GM12874 (cell line): ENCODE results near the gene EXOC3.

ENCODE experiments used
- TF ChIP-seq, protein P1 (sequence below): IDR thresholded peaks from 2 replicates; pipeline ENCODE4 v1.5.1; 2011; ENCODE audit warnings: low read depth, mild to moderate bottlenecking, control low read depth, low read length, moderate library complexity; ENCODE audit not compliant: insufficient read depth

EXOC3 gene

DNA sequence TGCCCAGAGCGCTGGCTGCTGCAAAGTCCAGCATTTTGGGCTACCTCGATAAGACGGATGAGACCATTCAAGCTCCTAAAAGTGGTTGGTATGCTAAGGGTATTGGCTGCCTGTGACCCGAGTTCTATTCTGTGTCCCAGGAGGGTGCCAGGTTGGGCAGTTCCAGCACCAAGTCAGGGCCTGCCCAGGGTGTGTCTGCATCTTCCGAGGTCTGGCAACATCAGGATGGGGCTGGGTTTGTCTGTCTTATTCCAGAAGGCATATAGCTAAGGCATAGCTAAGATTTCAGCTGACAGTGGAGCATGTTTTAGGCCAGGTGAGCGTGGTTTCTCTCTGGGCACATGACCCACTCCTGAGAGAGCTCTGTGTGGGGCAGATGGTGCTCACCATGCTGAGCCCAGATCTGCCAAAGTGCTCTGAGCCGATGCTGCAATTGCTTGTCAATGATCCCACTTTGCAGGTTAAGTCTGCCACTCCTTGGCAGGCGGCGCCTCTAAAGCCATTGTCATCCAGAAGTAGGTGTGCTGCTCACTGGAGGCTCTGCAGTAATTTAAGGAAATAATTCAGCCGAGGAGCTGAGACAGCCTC, 73.5 kb downstream of the EXOC3 start:
- TF ChIP-seq, protein P1, sequence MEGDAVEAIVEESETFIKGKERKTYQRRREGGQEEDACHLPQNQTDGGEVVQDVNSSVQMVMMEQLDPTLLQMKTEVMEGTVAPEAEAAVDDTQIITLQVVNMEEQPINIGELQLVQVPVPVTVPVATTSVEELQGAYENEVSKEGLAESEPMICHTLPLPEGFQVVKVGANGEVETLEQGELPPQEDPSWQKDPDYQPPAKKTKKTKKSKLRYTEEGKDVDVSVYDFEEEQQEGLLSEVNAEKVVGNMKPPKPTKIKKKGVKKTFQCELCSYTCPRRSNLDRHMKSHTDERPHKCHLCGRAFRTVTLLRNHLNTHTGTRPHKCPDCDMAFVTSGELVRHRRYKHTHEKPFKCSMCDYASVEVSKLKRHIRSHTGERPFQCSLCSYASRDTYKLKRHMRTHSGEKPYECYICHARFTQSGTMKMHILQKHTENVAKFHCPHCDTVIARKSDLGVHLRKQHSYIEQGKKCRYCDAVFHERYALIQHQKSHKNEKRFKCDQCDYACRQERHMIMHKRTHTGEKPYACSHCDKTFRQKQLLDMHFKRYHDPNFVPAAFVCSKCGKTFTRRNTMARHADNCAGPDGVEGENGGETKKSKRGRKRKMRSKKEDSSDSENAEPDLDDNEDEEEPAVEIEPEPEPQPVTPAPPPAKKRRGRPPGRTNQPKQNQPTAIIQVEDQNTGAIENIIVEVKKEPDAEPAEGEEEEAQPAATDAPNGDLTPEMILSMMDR = no peak
